Colon (tissue), 2 donors: ENCODE results near the gene ABCA7.
"Not testable (repeated sequence)": the region's sequence is repeated elsewhere in the genome, so short reads cannot be mapped to it uniquely, and the experiment has no call there.

Experiments
- FAIRE-seq: peaks from 2 replicates; lab custom pipeline; 2012; peaks lifted over from hg19 to GRCh38; lab: Jason Lieb, UNC
- donor health status: control.
- donor health status: control.

The ABCA7 gene

GRCh38 chr19:1105873-1106840, 66.2 kb downstream of the ABCA7 start:
- no peak for FAIRE-seq

- no peak for FAIRE-seq
These were observed 67.1 kb downstream of the ABCA7 start for GRCh38 chr19:1106841-1107660.

DNA sequence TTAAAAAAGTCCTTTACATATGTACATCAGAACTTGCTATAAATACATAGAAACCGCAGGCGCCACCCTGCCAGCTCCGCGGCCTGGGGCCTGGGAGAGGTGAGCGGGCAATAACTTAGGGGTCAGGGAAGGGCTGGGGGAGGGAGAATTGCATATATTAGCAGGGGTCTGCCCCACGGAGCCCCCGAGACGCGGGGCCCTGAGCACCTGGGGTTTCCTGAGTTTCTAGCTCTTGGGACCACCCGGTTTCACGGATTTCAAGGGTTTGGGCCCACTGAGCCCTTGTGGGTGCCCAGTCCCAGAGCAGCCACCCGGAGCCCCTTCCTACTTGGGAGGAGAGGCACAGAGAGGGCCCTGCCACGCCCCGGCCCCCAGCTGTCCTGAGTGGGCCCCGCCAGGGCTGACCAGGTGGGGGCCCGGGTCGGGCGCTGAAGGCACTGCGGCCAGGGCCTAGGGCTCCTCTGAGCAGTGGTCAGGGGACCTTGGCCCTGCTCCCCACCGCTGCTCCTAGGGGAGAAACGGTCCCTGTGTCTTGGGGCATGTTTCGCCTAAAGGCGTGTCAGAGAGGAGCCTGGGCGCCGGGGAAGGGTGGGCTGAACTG, 67.9 kb downstream of the ABCA7 start:
- no peak for FAIRE-seq

DNA sequence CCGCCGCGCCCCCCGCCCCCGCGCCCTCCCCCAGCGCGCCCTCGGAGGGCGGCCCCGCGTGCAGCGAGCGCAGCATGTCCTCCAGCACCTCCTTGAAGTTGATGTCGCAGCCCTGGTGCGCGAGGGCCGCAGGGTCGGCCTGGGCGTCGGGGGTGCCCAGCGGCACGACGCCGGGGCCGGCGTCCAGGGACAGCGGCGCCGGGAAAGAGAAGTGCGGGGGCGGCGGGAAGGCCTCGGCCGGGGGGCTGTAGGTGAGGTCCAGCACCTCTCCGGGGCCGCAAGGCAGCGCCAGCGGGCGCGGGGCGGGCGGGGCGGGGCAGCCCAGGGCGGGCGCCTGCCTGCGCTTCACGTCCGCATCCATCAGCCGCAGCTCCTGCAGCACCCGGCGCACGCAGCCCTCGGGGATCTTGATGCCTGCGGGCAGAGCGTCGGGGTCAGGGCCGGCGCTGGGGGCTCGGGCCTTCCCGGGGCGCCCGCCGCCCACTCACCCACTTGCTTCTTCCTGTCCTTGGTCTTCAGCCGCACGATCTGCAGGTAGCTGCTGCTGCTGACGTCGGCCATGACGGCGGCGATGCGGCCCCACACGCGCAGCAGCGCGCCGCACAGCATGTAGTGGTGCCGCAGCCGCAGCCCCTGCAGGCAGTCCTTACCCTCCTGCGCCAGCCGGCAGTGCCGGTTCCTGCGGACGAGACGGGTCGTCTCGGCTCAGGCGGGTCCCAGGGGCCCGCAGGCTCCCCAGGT, 68.6 kb downstream of the ABCA7 start:
- FAIRE-seq: no peak

- no peak for FAIRE-seq
These were observed 69.2 kb downstream of the ABCA7 start for GRCh38 chr19:1109032-1109551.

DNA sequence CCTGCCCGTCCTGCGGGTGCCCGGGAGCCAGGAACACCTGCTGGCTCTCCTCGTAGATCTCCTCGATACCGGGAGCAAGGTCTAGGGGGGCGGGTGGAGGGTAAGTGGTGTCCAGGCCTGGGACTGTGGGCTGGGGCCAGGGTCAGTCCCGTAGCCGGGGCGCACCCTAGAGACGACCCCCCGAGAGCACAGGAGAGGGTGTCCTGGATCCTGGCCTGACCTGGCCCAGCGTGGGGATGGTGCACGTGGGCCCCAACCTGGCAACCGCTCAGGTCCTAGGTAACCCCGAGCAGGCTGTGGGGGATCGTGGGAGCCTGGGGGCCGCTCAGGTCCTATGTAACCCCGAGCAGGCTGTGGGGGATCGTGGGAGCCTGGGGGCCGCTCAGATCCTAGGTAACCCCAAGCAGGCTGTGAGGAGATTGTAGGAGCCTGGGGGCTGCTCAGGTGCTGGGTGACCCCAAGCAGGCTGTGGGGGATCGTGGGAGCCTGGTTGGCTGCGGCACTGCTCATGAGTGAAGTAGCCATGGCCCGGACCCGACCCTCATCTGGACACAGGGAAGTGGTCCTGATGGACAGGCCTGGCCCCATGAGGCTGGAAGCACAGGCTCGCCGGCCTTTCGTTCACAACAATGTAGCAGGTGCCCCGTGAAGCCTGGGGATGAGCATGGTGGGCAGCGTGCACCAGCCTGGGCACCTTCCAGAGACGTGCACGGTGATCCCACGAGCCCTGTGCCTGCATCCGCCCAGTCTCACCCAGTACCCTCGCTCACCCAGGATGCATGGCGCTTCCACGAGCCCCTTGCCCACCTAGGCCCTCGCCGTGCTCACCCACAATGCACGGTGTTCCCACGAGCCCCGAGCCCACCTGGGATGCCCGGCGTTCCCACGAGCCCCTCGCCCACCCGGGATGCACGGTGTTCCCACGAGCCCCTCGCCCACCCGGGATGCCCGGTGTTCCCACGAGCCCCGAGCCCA, 70.1 kb downstream of the ABCA7 start:
- FAIRE-seq: no peak

- no peak for FAIRE-seq
These were observed 71.1 kb downstream of the ABCA7 start for GRCh38 chr19:1110809-1111640.

GRCh38 chr19:1111641-1112267, 71.8 kb downstream of the ABCA7 start:
- no peak for FAIRE-seq

- FAIRE-seq: no peak
These were observed 72.5 kb downstream of the ABCA7 start for GRCh38 chr19:1112268-1113029.

DNA sequence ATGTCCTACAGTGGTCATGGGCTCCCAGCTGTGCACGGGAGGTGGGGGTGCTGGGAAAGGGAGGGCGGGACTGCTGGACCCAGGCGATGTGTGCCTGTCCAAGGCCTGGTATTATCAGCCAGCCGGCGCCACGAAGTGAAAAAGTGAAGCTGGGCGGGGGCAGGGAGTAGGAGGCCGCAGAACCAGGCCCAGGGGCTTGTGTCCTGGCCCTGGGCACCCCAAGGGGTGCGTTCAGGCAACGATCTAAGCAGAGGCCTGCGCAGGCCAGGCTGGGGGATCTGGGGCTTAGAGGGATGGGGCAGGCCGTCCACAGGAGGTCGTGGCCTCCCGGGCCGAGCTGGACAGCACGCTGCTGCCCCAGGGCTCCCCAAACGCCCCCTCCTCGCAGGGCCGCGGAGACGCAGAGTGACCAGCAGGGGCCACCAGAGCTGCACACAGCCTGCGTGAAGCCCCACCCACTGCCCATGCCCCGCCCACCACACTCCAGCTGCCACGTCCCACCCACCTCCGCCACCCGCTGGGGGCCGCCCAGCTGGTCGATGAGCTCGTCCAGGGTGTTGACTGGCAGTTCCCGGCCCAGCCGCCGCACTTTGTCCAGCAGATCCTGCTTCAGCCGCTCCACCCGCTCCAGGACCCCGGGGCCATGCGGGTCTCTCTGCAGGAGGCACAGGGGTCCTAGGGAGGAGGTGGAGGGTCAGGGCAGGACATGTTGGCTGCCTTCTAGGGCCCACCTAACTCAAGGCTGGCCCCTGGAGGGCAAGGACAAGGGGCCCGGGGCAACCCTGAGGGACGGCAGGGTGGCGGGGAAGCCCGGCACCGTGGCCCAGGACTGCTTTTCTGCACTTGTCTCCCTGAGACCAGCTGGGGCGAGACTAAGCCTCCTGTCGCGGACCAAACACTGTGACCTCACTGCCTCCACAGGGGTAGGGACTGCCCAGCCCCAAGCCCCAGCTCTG, 73.4 kb downstream of the ABCA7 start:
- no peak for FAIRE-seq

GRCh38 chr19:1113986-1114483, 74.1 kb downstream of the ABCA7 start:
- FAIRE-seq: no peak

GRCh38 chr19:1114728-1115127, 74.8 kb downstream of the ABCA7 start:
- FAIRE-seq: not testable (repeated sequence)
